Testis (tissue), 2 donors: ENCODE measurements around the gene PCCA.

Experiments
- CTCF ChIP-seq, 3 experiments: fragments of 450-650 bp in 2 of 3; fragments of 200-600 bp in 1 of 3; sonication (generic) in 1 of 3; IDR thresholded peaks; one replicate each; pipeline ENCODE4 v1.5.1; 2016 to 2019; ENCODE audit warnings: antibody characterized with exemption in 3 of 3, mild to moderate bottlenecking in 2 of 3, moderate library complexity in 1 of 3
- POLR2A ChIP-seq: fragments of 450-650 bp; IDR thresholded peaks from one replicate; pipeline ENCODE4 v1.6.1; 2017; ENCODE audit warnings: antibody characterized with exemption, mild to moderate bottlenecking, moderate library complexity

GRCh38 chr13:100521851-100522617 lies 433.1 kb downstream of the PCCA start:
- TF ChIP-seq CTCF (IDR thresholded peaks at IDR 0.05) (no peak), POLR2A (no peak)
